Transverse colon (tissue), 4 donors: ENCODE data around the gene LAPTM5. TPM values are rescaled to one million over a fixed set of nuclear protein-coding genes. Genes with fewer than 3 reads are reported as not detected.

Experiments
- DNase-seq: peaks from one replicate; pipeline ENCODE4 v3.0.0-alpha.2; 2019
- H3K27ac ChIP-seq, 4 donors: fragments of 200-600 bp; sonication (generic); 2 replicates each; pipeline ENCODE4 v1.5.1; 2016 to 2018; ENCODE audit warnings: inconsistent platforms in 4 of 4
- H3K27me3 ChIP-seq: fragments of 200-600 bp; sonication (generic); 2 replicates; pipeline ENCODE4 v1.5.1; 2017; ENCODE audit warnings: inconsistent platforms
- H3K36me3 ChIP-seq, 4 donors: fragments of 200-600 bp; sonication (generic); 2 replicates each; pipeline ENCODE4 v1.5.1; 2017 to 2019; ENCODE audit warnings: inconsistent platforms in 4 of 4
- H3K4me1 ChIP-seq, 4 donors: fragments of 200-600 bp; sonication (generic); 2 replicates each; pipeline ENCODE4 v1.5.1; 2017 to 2020; ENCODE audit warnings: inconsistent platforms in 4 of 4
- H3K4me3 ChIP-seq, 4 donors: fragments of 200-600 bp; sonication (generic); 1 replicate in 1 of 4; 2 replicates in 3 of 4; pipeline versions ENCODE4 v1.5.1 to v1.6.1; 2017 to 2019; ENCODE audit warnings: inconsistent platforms in 4 of 4
- H3K9me3 ChIP-seq, 2 donors: fragments of 200-600 bp; sonication (generic); 2 replicates each; pipeline ENCODE4 v1.5.1; 2017 to 2019; ENCODE audit warnings: inconsistent platforms in 2 of 2
- EP300 ChIP-seq: sonication (generic); formaldehyde crosslinking; IDR thresholded peaks from one replicate; pipeline ENCODE4 v1.6.1; 2017; ENCODE audit warnings: antibody characterized with exemption, low read depth
- POLR2A ChIP-seq: fragments of 450-650 bp; IDR thresholded peaks from one replicate; pipeline ENCODE4 v1.6.1; 2016; ENCODE audit warnings: antibody characterized with exemption, mild to moderate bottlenecking, moderate library complexity
- POLR2AphosphoS5 ChIP-seq, 3 donors: sonication (generic); formaldehyde crosslinking; IDR thresholded peaks; one replicate each; pipeline ENCODE4 v1.6.1; 2016; ENCODE audit warnings: antibody characterized with exemption in 3 of 3
- WGBS, 2 donors: methylation state at CpG; one replicate each; pipeline ENCODE4 v1.1.5; 2018; ENCODE audit warnings: low coverage in 1 of 2; 5-methylcytosine and 5-hydroxymethylcytosine counted together
- in situ Hi-C, 4 donors: fragments of 200-750 bp; cut with MboI; loops; one replicate each; pipeline versions ENCODE4 v1.15.0 to v1.15.1; 2017; ENCODE audit warnings: low sequenced_read_pairs in 3 of 4, low pct_ligation_motif_present in 1 of 4, low pct_unique_long_range_greater_than_20kb in 1 of 4
- intact Hi-C: fragments of 100-400 bp; cut with DNase I; formaldehyde crosslinking; loops from one replicate; pipeline ENCODE4 v1.15.1; 2023; ENCODE audit warnings: low total_unique reads
- total RNA-seq, 4 donors: library from RNA; depleted of rRNA; stranded (reverse); fragments of >200 nt; gene quantifications; one replicate each; pipeline ENCODE4 v1.1.0, GENCODE V29; 2016
- TF ChIP-seq, protein P1 (sequence below), 5 experiments: fragments of 200-600 bp in 3 of 5; fragments of 450-650 bp in 2 of 5; sonication (generic) in 3 of 5; IDR thresholded peaks; 1 replicate in 2 of 5; 2 replicates in 3 of 5; pipeline ENCODE4 v1.5.1; 2016 to 2017; ENCODE audit warnings: antibody characterized with exemption in 5 of 5, inconsistent platforms in 3 of 5, mild to moderate bottlenecking in 2 of 5, moderate library complexity in 1 of 5

The LAPTM5 gene
- total RNA-seq, 4 donors from 2014 or later, result 5.2 to 66.6 (median 34.5) TPM

DNA sequence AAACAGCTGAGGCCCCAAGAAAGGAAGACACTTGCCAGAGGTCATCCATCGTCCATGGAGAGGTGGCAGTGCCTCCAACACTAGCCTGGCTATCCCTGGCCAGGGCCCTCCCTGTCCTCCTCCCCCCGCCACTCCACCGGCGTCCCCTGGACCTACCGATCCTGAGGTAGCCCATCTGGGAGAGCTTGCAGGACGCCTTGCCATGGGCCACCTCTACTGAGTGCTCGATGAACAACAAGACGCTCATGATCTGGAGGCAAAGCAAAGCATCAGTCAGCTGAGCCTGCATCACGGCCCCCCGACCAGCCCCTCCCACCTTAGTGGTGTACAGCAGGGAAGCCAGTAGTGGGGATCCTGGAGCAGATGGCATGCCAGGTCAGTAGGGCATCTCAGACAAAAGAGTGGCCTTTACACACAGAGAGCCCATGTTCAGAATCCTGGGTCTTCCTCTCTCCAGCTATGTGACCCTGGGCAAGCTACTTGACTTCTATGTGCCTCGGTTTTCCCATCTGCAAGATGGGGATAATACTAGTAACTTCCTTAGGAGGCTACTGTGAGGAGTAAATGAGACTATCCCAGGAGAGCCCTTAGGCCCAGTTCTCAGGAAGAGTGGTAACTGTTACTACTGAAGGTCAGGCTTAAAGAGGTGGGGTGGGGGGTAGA, 15.1 kb downstream of the LAPTM5 start:
- no peaks in the 10 kb centered on the region for H3K27me3 ChIP-seq
- no peak overlapping the region for H3K27ac ChIP-seq
- H3K4me1 ChIP-seq, result peaks cover 0 to 43% (median 11%) of the 10 kb centered on the region in 4 donors
- no peak for DNase-seq
- intact Hi-C loops, result no loop called here
- WGBS, 2 donors, result 88% methylated on average over 11 of the region's 11 CpGs; no CpG with 5 or more reads in 1 of the 2 donors
- H3K9me3 ChIP-seq, result no peaks in the 10 kb centered on the region
- H3K36me3 ChIP-seq, result no peaks in the 10 kb centered on the region
- TF ChIP-seq POLR2AphosphoS5 (IDR thresholded peaks at IDR 0.05), result no peak
- TF ChIP-seq EP300, result no peak
- TF ChIP-seq, protein P1, sequence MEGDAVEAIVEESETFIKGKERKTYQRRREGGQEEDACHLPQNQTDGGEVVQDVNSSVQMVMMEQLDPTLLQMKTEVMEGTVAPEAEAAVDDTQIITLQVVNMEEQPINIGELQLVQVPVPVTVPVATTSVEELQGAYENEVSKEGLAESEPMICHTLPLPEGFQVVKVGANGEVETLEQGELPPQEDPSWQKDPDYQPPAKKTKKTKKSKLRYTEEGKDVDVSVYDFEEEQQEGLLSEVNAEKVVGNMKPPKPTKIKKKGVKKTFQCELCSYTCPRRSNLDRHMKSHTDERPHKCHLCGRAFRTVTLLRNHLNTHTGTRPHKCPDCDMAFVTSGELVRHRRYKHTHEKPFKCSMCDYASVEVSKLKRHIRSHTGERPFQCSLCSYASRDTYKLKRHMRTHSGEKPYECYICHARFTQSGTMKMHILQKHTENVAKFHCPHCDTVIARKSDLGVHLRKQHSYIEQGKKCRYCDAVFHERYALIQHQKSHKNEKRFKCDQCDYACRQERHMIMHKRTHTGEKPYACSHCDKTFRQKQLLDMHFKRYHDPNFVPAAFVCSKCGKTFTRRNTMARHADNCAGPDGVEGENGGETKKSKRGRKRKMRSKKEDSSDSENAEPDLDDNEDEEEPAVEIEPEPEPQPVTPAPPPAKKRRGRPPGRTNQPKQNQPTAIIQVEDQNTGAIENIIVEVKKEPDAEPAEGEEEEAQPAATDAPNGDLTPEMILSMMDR (IDR thresholded peaks at IDR 0.05), result no peak
- TF ChIP-seq POLR2A, result no peak
- no peak overlapping the region for H3K4me3 ChIP-seq
- in situ Hi-C loops, result no loop called here

DNA sequence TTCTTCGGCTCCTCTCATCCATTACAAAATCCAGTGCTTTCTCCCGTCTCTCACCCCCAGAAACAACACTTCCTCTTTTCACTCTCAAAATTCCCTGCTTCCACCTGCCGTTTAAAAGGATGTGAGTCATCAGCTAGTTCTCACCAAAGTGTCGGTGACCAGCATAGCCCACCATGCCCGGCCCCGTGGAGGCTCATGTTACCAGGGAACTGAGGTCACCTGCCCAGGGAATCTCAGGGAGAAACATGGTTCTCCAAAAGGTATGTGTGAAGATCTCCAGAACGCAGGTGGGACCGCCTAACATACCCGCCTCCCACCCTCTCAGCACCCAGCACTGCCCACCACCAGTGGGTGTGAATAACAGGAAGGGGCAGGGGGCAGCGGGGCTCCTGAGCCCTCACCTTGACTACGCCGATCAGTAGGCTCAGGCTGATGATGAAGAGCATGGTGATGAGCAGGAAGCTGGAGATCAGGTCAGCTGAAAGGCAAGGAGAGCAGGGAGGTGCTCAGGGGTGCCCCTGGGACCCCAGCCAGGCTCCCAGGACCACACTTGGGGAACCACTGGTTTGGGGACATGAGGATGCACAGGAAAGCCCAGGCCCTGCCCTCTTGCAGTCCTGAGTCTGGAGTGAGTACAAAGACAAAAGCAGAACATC, 16.2 kb downstream of the LAPTM5 start:
- Histone ChIP-seq H3K4me1 (peaks cover 0 to 32% (median 8%) of the 10 kb centered on the region in 4 donors), H3K27ac (peak overlapping the region in 1 of 4 donors; percentile 14)
- intact Hi-C loops, result no loop called here

DNA sequence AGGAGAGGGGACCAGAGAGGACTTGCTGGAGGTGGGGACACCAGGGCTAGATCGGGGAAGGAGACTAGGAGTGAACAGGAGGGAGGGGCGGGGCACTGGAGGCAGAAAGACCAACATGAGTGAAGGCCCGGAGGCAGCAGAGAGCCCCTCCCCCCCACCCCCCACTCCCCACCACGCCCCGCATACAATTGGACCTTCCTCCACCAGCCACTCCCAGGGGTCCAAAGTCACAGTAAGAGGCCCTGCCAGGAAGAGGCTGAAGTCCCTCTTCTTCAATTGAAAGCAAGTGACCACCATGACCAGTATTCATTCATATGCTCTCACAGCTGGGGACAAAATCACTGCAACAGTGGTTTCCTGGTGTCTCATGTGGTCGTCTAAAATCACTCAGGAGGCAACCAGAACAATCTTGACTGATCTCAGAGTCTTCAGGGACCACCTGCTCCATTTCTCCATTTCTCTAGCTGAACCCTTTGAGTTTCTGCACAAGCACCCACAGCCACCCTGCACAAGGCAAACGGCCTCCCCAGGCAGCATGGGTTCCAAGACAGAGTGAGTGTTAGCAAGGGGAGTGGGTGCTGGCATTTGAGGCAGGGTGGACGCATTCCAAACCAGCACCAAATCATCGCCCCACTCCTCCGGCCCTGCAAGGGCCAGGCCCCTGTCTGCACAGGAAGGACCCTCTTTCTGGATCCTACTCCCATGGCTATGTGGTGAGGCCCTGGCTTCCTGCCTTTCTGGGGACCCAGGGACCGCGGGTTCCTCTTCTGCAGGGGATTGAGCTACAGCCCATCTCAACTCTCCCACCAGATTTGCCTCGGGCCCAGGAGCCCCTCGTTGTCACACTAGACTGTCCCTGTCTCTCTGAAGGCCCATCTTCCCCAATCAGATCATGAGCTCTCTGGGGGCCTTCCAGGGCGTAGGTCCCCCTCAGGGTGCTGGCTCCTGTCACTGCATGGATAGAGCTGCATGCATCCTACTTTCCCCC, 17.0 kb downstream of the LAPTM5 start:
- Histone ChIP-seq H3K36me3 (no peaks in the 10 kb centered on the region), H3K4me3 (no peak overlapping the region), H3K9me3 (no peaks in the 10 kb centered on the region), H3K4me1 (peaks cover 0 to 26% (median 1%) of the 10 kb centered on the region in 4 donors), H3K27me3 (no peaks in the 10 kb centered on the region), H3K27ac (peak overlapping the region in 1 of 4 donors; percentile 14)
- intact Hi-C loops (no loop called here), in situ Hi-C loops (no loop called here)
- no peak for TF ChIP-seq POLR2A
- TF ChIP-seq, protein P1 (IDR thresholded peaks at IDR 0.05), result no peak
- TF ChIP-seq POLR2AphosphoS5 (IDR thresholded peaks at IDR 0.05), result no peak
- no peak for TF ChIP-seq EP300
- no peak for DNase-seq
- 69% methylated on average over 15 of the region's 15 CpGs; no CpG with 5 or more reads in 1 of the 2 donors for WGBS, 2 donors

More for the DNA sequence above, 16.2 kb downstream of the LAPTM5 start:
- no peaks in the 10 kb centered on the region for H3K9me3 ChIP-seq
- DNase-seq, result no peak
- TF ChIP-seq POLR2A (no peak), POLR2AphosphoS5 (IDR thresholded peaks at IDR 0.05) (no peak), EP300 (no peak)
- TF ChIP-seq, protein P1 (IDR thresholded peaks at IDR 0.05), result no peak
- no peaks in the 10 kb centered on the region for H3K36me3 ChIP-seq
- H3K27me3 ChIP-seq, result no peaks in the 10 kb centered on the region
- no peak overlapping the region for H3K4me3 ChIP-seq
- 52 to 64% methylated on average over 3 to 12 of the region's 12 CpGs for WGBS, 2 donors
- in situ Hi-C loops, result no loop called here

DNA sequence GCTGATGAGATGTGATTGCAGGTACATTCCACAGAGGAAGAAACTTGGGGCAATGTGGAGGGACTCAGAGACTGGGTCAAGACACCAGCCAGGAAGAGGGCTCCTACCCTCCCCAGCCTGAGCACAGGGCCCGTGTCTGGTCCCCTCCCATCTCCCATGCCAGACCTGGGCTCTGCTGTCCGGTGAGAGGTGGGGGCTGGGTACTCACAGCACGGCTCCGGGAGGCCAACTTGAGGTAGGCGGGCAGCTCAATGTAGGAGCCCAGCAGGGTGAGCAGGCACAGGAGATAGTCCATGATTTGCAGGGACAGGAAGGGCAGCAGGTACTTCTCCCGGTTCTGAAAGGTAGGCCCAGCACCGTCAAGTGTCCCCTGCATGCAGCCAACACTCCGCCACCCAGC, 18.0 kb downstream of the LAPTM5 start:
- intact Hi-C loops (no loop called here), in situ Hi-C loops (no loop called here)
- Histone ChIP-seq H3K9me3 (no peaks in the 10 kb centered on the region), H3K4me3 (no peak overlapping the region), H3K27me3 (no peaks in the 10 kb centered on the region), H3K4me1 (peaks cover 0 to 17% (median 0%) of the 10 kb centered on the region in 4 donors), H3K27ac (no peak overlapping the region), H3K36me3 (no peaks in the 10 kb centered on the region)
- no peak for TF ChIP-seq POLR2A
- no peak for TF ChIP-seq EP300
- TF ChIP-seq, protein P1 (IDR thresholded peaks at IDR 0.05), result no peak
- no peak for TF ChIP-seq POLR2AphosphoS5 (IDR thresholded peaks at IDR 0.05)
- 80 to 86% methylated on average over 2 to 8 of the region's 8 CpGs for WGBS, 2 donors
- DNase-seq, result no peak
